ENCODE results near the gene MYLK3. TPM values are rescaled to one million over a fixed set of nuclear protein-coding genes. Genes with fewer than 3 reads are reported as not detected.

Gene MYLK3
- total RNA-seq, 1 donor: under 0.01 TPM

GRCh38 chr16:46728806-46729205 is 19.3 kb downstream of the MYLK3 start:
- TF ChIP-seq CTCF (IDR thresholded peaks at IDR 0.05; ENCODE audit: insufficient read depth, low read length): no peak
- H3K4me3 ChIP-seq (ENCODE audit: low read depth, low read length): no peak overlapping the region
- DNase-seq (ENCODE audit: low read depth): no peak

- H3K4me3 ChIP-seq (ENCODE audit: low read depth, low read length): no peak overlapping the region
- no peak for TF ChIP-seq CTCF (IDR thresholded peaks at IDR 0.05; ENCODE audit: insufficient read depth, low read length)
- no peak for DNase-seq (ENCODE audit: low read depth)
Observed at GRCh38 chr16:46727630-46728029, 20.5 kb downstream of the MYLK3 start.

- no peak for DNase-seq (ENCODE audit: low read depth)
Observed at GRCh38 chr16:46727184-46727583, 21.0 kb downstream of the MYLK3 start.

GRCh38 chr16:46721885-46722284 is 26.3 kb downstream of the MYLK3 start:
- H3K4me3 ChIP-seq (ENCODE audit: low read depth, low read length): no peak overlapping the region
- no peak for TF ChIP-seq CTCF (IDR thresholded peaks at IDR 0.05; ENCODE audit: insufficient read depth, low read length)
- DNase-seq (ENCODE audit: low read depth): no peak

More at GRCh38 chr16:46727184-46727583, 21.0 kb downstream of the MYLK3 start:
- no peak overlapping the region for H3K4me3 ChIP-seq (ENCODE audit: low read depth, low read length)
- TF ChIP-seq CTCF (IDR thresholded peaks at IDR 0.05; ENCODE audit: insufficient read depth, low read length): no peak

GRCh38 chr16:46720619-46721018 is 27.5 kb downstream of the MYLK3 start:
- no peak for DNase-seq (ENCODE audit: low read depth)
- TF ChIP-seq CTCF (IDR thresholded peaks at IDR 0.05; ENCODE audit: insufficient read depth, low read length): no peak
- H3K4me3 ChIP-seq (ENCODE audit: low read depth, low read length): no peak overlapping the region

GRCh38 chr16:46719528-46719927 is 28.6 kb downstream of the MYLK3 start:
- no peak overlapping the region for H3K4me3 ChIP-seq (ENCODE audit: low read depth, low read length)
- no peak for DNase-seq (ENCODE audit: low read depth)
- TF ChIP-seq CTCF (IDR thresholded peaks at IDR 0.05; ENCODE audit: insufficient read depth, low read length): no peak

- H3K4me3 ChIP-seq (ENCODE audit: low read depth, low read length): no peak overlapping the region
- TF ChIP-seq CTCF (IDR thresholded peaks at IDR 0.05; ENCODE audit: insufficient read depth, low read length): no peak
- no peak for DNase-seq (ENCODE audit: low read depth)
Observed at GRCh38 chr16:46718214-46718613, 29.9 kb downstream of the MYLK3 start.
